Vagina (tissue), 2 donors: Measurements from ENCODE around the gene TBCA. TPM values are rescaled to one million over a fixed set of nuclear protein-coding genes. Genes with fewer than 3 reads are reported as not detected.

Source experiments
- DNase-seq, 2 donors: peaks; one replicate each; pipeline ENCODE4 v3.0.0-alpha.2; 2017; ENCODE audit errors: extremely low spot score in 2 of 2
- H3K27ac ChIP-seq: fragments of 200-600 bp; sonication (generic); one replicate; pipeline ENCODE4 v1.5.1; 2019
- H3K27me3 ChIP-seq: fragments of 200-600 bp; sonication (generic); one replicate; pipeline ENCODE4 v1.5.1; 2019
- H3K36me3 ChIP-seq, 2 donors: fragments of 200-600 bp; sonication (generic); one replicate each; pipeline ENCODE4 v1.5.1; 2017 to 2019
- H3K4me1 ChIP-seq: fragments of 200-600 bp; sonication (generic); one replicate; pipeline ENCODE4 v1.5.1; 2019
- H3K4me3 ChIP-seq, 2 donors: fragments of 200-600 bp; sonication (generic); 1 replicate in 1 of 2; 2 replicates in 1 of 2; pipeline ENCODE4 v1.5.1; 2016 to 2019
- H3K9me3 ChIP-seq: fragments of 200-600 bp; sonication (generic); one replicate; pipeline ENCODE4 v1.5.1; 2019
- POLR2A ChIP-seq, 2 donors: fragments of 450-650 bp; IDR thresholded peaks; one replicate each; pipeline ENCODE4 v1.6.1; 2017; ENCODE audit warnings: antibody characterized with exemption in 2 of 2, mild to moderate bottlenecking in 2 of 2, moderate library complexity in 2 of 2
- POLR2AphosphoS5 ChIP-seq, 2 donors: sonication (generic); formaldehyde crosslinking; IDR thresholded peaks; one replicate each; pipeline ENCODE4 v1.9.0; 2017; ENCODE audit warnings: antibody characterized with exemption in 2 of 2, mild to moderate bottlenecking in 2 of 2, low read depth in 1 of 2; ENCODE audit not compliant: insufficient read depth in 1 of 2
- intact Hi-C: fragments of 100-400 bp; cut with DNase I; formaldehyde crosslinking; loops from one replicate; pipeline ENCODE4 v1.15.1; 2023
- total RNA-seq: library from RNA; depleted of rRNA; stranded (reverse); fragments of >200 nt; gene quantifications from one replicate; pipeline ENCODE4 v1.2.3, GENCODE V29; 2016
- TF ChIP-seq, protein P1 (sequence below), 3 experiments: fragments of 450-650 bp in 2 of 3; fragments of 200-600 bp in 1 of 3; sonication (generic) in 1 of 3; IDR thresholded peaks; one replicate each; pipeline ENCODE4 v1.5.1; 2017 to 2019; ENCODE audit warnings: antibody characterized with exemption in 3 of 3, mild to moderate bottlenecking in 2 of 3, moderate library complexity in 2 of 3

Gene TBCA
- total RNA-seq, 1 donor from 2014 or later = 142 TPM

GRCh38 chr5:77778881-77779438 is 2.8 kb upstream of the TBCA start:
- peaks cover 16% of the 10 kb centered on the region for H3K4me1 ChIP-seq
- no peaks in the 10 kb centered on the region for H3K27me3 ChIP-seq
- intact Hi-C loops = no loop called here
- TF ChIP-seq POLR2A (IDR thresholded peaks at IDR 0.05) = no peak
- TF ChIP-seq, protein P1, sequence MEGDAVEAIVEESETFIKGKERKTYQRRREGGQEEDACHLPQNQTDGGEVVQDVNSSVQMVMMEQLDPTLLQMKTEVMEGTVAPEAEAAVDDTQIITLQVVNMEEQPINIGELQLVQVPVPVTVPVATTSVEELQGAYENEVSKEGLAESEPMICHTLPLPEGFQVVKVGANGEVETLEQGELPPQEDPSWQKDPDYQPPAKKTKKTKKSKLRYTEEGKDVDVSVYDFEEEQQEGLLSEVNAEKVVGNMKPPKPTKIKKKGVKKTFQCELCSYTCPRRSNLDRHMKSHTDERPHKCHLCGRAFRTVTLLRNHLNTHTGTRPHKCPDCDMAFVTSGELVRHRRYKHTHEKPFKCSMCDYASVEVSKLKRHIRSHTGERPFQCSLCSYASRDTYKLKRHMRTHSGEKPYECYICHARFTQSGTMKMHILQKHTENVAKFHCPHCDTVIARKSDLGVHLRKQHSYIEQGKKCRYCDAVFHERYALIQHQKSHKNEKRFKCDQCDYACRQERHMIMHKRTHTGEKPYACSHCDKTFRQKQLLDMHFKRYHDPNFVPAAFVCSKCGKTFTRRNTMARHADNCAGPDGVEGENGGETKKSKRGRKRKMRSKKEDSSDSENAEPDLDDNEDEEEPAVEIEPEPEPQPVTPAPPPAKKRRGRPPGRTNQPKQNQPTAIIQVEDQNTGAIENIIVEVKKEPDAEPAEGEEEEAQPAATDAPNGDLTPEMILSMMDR (IDR thresholded peaks at IDR 0.05) = no peak
- TF ChIP-seq POLR2AphosphoS5 (IDR thresholded peaks at IDR 0.05; ENCODE audit: insufficient read depth in 1 of 2, low read depth in 1 of 2) = no peak
- DNase-seq = no peak
- no peaks in the 10 kb centered on the region for H3K36me3 ChIP-seq
- H3K27ac ChIP-seq = no peak overlapping the region
- no peak overlapping the region for H3K4me3 ChIP-seq
- no peaks in the 10 kb centered on the region for H3K9me3 ChIP-seq

DNA sequence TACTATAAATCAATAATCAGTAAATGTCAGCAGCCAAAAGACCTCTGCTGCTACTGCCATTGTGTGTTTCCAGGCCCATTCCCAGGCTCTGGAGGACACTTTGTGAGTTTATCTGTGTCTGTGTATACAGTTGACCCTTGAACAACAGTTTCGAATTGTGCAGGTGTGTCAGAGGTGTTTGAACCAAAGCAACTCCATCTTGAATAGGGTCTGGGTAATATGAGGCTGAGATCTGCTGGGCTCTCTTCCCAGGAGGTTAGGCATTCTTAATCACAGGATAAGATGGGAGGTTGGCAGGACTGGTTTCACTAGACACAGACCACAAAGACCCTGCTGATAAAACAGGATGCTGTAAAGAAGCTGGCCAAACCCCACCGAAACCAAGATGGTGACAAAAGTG is 2.3 kb upstream of the TBCA start:
- no peaks in the 10 kb centered on the region for H3K27me3 ChIP-seq
- H3K36me3 ChIP-seq = no peaks in the 10 kb centered on the region
- no peak overlapping the region for H3K4me3 ChIP-seq
- DNase-seq = no peak
- peaks cover 22% of the 10 kb centered on the region for H3K4me1 ChIP-seq
- intact Hi-C loops = no loop called here
- H3K27ac ChIP-seq = no peak overlapping the region
- no peaks in the 10 kb centered on the region for H3K9me3 ChIP-seq
- no peak for TF ChIP-seq POLR2AphosphoS5 (IDR thresholded peaks at IDR 0.05; ENCODE audit: insufficient read depth in 1 of 2, low read depth in 1 of 2)
- TF ChIP-seq, protein P1 (IDR thresholded peaks at IDR 0.05) = no peak
- TF ChIP-seq POLR2A (IDR thresholded peaks at IDR 0.05) = no peak

- no peak for TF ChIP-seq POLR2A (IDR thresholded peaks at IDR 0.05)
- no peak for TF ChIP-seq POLR2AphosphoS5 (IDR thresholded peaks at IDR 0.05; ENCODE audit: insufficient read depth in 1 of 2, low read depth in 1 of 2)
- TF ChIP-seq, protein P1 (IDR thresholded peaks at IDR 0.05) = no peak
- intact Hi-C loops = no loop called here
Observed at GRCh38 chr5:77777911-77778310, 1.8 kb upstream of the TBCA start.

DNA sequence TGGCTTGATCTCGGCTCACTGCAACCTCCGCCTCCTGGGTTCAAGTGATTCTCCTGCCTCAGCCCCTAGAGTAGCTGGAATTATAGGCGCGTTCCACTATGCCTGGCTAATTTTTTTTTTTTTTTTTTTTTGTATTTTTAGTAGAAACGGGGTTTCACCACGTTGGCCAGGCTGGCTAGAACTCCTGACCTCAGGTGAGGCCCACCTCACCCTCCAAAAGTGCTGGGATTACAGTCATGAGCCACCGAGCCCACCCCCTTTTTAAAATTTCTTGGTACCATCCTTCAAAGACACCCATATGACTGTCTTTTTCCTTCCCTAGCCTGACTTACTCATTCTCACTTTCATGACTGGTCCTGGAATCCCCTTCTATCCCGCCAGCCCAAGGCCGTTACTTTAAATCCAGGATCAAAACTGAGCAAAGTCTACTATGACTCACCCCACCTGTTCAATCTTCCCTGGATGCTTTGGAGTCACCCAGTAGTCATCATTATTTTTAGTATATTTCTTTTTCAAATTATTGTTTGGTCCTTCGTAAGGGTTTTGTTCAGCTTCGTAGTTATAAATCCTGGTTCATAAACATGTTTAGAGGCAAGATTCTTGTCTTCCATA is 1.2 kb upstream of the TBCA start:
- H3K27me3 ChIP-seq = no peaks in the 10 kb centered on the region
- peaks cover 32% of the 10 kb centered on the region for H3K4me1 ChIP-seq
- no peak overlapping the region for H3K27ac ChIP-seq
- no peaks in the 10 kb centered on the region for H3K36me3 ChIP-seq
- H3K4me3 ChIP-seq = no peak overlapping the region
- TF ChIP-seq, protein P1 (IDR thresholded peaks at IDR 0.05) = no peak
- TF ChIP-seq POLR2AphosphoS5 (IDR thresholded peaks at IDR 0.05; ENCODE audit: insufficient read depth in 1 of 2, low read depth in 1 of 2) (no peak), POLR2A (IDR thresholded peaks at IDR 0.05) (no peak)
- H3K9me3 ChIP-seq = no peaks in the 10 kb centered on the region
- intact Hi-C loops = no loop called here
- no peak for DNase-seq

More at GRCh38 chr5:77777911-77778310, 1.8 kb upstream of the TBCA start:
- DNase-seq = no peak
- Histone ChIP-seq H3K9me3 (no peaks in the 10 kb centered on the region), H3K4me3 (no peak overlapping the region), H3K27me3 (no peaks in the 10 kb centered on the region), H3K36me3 (no peaks in the 10 kb centered on the region), H3K4me1 (peaks cover 27% of the 10 kb centered on the region), H3K27ac (no peak overlapping the region)

- Histone ChIP-seq H3K4me3 (peak overlapping the region; percentile 84 to 91), H3K27ac (peak overlapping the region; percentile 97), H3K9me3 (no peaks in the 10 kb centered on the region), H3K27me3 (no peaks in the 10 kb centered on the region), H3K36me3 (no peaks in the 10 kb centered on the region), H3K4me1 (peaks cover 39% of the 10 kb centered on the region)
- no peak for DNase-seq
- intact Hi-C loops = no loop called here
- no peak for TF ChIP-seq POLR2A (IDR thresholded peaks at IDR 0.05)
- TF ChIP-seq POLR2AphosphoS5 (IDR thresholded peaks at IDR 0.05; ENCODE audit: insufficient read depth in 1 of 2, low read depth in 1 of 2) = no peak
- TF ChIP-seq, protein P1 (IDR thresholded peaks at IDR 0.05) = no peak
Observed at GRCh38 chr5:77776554-77777206, 541 bp upstream of the TBCA start.
